GM18873 (cell line): ENCODE data around the gene TM4SF1.
"Not testable (repeated sequence)": the region's sequence is repeated elsewhere in the genome, so short reads cannot be mapped to it uniquely, and the experiment has no call there.

Experiments used
- ATAC-seq: cut with Tn5 transposase; IDR thresholded peaks from one replicate; pipeline ENCODE4 v1.9.1; 2021; ENCODE audit warnings: mild to moderate bottlenecking, moderate library complexity, moderate number of reproducible peaks; ENCODE audit not compliant: unreplicated experiment, low FRiP score

The TM4SF1 gene

GRCh38 chr3:149352556-149352955, 24.9 kb downstream of the TM4SF1 start:
- no peak for ATAC-seq

GRCh38 chr3:149343951-149344350, 33.5 kb downstream of the TM4SF1 start:
- ATAC-seq = no peak

DNA sequence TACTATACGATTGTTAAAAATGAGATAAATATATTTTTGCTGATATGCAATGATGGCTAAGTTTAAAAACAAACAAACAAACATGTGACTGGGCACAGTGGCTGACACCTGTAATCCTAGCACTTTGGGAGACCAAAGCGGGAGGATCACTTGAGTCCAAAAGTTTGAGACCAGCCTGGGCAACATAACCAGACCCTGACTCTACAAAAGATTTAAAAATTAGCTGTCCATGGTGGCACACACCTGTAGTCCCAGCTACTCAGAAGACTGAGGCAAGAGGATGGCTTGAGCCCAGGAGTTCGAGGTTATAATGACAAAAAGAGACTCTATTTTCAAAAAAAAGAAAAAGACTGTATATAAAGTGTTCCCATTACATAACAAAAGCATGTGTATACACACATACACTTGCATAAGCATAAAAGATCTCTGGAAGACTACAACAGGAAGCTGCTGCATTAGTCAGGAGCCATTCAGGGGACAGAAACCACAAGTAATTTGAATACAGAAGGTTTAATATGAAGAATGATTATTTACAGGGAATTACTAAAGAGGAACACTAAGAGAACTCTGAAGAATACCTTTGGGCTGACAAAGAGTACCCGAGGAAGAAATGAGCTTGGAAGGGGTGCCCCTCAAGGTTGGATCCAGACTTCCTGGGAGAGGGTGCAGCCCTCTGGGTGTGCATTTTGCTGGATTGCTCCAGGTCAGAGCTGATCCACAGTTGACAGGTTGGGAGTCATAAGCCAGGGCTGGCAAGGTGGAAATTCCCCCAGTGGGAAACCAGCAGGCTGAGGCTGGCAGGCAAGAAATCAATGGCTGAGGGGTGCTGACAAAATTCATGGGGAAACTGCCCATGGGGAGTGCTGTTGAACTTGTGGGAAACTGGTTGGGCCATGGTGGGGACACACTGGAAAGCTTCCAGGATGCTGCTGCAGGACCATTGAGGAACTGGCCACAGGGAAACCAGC, 34.8 kb downstream of the TM4SF1 start:
- no peak for ATAC-seq

GRCh38 chr3:149340310-149340933, 37.0 kb downstream of the TM4SF1 start:
- no peak for ATAC-seq

- no peak for ATAC-seq
Measured at GRCh38 chr3:149339931-149340309, 37.5 kb downstream of the TM4SF1 start.

- ATAC-seq = not testable (repeated sequence)
Measured at GRCh38 chr3:149337486-149337885, 40.0 kb downstream of the TM4SF1 start.

DNA sequence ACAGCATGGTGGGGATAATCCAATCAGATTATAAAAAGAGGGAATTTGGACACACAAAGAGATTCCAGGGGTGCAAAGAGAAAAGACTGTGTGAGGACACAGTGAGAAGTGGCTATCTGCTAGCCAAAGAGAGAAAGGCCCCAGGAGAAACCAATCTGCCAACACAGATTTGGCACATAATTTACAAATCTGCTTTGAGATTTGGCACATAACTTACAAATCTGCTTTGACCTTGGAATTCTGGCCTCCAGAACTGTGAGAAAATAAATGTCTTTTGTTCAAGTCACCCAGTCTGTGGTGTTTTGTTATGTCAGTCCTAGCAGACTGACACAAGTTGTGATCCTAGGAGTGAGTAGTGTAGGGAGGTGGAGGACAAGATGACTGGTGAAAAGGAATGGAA, 40.5 kb downstream of the TM4SF1 start:
- no peak for ATAC-seq

- no peak for ATAC-seq
Measured at GRCh38 chr3:149333176-149333859, 44.1 kb downstream of the TM4SF1 start, which contains the start of gene TM4SF18. Gene TM4SF18 (minus strand): TSS chr3:149333636. CDS start chr3:149333382, 254 bp downstream.

DNA sequence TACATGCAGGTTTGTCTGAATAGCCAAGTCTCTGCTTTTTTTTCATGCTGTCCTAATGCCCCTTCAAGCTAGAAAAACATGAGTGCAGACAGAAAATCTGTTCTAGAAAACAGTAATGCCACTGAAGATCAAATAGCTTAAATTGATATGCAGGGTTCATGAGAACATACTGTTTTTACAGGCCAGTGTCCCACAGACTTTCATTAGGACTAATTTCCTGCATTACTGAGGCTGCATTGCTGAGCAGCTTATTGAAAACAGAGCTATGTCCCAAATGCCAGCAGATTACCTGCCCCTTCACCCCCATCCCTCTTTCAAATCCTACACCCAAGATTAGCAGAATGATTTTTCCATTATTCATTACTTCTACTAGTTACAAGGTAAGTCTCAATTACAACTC, 44.7 kb downstream of the TM4SF1 start:
- ATAC-seq = no peak

DNA sequence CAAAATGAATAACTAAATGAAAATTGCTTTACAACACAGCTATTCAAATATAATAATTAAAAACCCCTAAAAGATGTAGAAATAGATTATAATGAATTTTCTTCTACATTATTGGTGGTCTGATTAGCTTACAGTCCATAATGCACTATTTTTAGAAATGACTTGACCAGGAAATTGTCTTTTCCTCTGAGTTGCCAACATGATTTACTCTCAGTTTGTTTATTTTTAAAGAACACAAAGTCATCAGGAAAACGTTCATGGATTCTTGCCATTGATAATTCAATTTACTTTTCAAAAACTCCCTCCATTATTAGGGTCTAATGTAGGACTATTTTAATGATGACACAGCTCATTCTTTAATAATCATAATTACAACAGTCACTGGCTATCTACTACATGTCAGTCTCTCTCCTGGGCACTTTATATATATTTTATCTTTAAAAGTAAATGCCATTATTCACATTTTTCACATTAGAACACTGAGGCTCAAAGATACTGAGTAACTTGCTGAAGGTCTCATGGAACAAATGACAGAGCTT, 45.2 kb downstream of the TM4SF1 start:
- ATAC-seq = no peak

DNA sequence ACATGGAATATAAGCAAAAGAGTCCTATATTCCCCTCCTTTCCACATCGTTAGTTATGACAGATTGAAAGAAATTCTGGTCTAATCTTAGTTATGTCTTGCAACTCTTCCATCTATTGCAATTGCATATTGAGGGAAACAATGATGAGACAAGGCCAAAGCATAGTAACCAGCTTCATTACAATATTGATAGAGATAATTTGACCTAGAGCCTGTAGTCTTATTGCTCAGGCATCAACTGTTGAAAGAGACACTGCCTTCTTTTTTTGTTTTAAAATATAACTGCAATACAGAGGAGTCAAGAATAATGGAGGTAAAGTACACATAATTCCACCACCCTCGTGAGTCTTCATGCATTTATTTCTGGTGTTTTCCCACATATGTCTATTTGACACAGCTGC, 46.1 kb downstream of the TM4SF1 start:
- no peak for ATAC-seq

- ATAC-seq = no peak
Measured at GRCh38 chr3:149330609-149331331, 46.7 kb downstream of the TM4SF1 start.

GRCh38 chr3:149327156-149327555, 50.3 kb downstream of the TM4SF1 start:
- no peak for ATAC-seq

GRCh38 chr3:149325581-149325980, 51.9 kb downstream of the TM4SF1 start:
- no peak for ATAC-seq

DNA sequence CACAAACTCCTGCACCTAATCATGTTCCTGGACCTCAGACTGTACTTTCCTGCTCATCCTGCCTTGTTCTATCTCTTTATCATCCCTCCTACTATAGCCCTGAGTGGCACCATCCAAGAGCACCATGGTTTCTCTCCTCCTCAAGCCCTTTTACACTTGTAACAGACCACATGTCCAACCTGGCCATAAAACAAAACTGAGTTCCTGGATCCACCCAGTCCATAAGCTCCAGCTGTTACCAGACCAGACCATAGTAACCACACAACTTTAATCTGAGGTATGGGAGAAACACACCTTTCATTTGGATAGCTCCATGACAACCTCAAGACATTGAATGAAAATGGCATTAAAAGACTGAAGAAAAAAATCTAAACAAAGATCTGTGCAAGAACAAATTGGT, 53.1 kb downstream of the TM4SF1 start:
- no peak for ATAC-seq

DNA sequence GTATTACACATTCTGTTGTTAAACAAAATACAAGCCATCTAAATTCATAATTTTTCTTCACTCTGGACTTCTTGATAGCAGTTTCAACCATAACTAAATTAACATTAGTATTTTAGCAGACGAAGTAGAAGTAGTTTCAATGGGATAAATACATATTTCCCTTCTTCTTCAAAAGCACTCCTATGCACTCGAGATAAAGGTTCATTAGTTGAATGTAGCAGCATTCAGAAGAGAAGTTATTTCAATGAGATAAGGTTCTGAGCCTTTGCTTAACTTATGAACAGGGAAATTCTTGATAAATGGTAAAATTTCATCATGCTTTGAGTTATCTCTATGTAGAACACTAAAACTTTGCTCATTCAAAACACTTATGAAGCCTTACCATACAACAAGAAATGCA, 55.8 kb downstream of the TM4SF1 start:
- ATAC-seq = no peak

DNA sequence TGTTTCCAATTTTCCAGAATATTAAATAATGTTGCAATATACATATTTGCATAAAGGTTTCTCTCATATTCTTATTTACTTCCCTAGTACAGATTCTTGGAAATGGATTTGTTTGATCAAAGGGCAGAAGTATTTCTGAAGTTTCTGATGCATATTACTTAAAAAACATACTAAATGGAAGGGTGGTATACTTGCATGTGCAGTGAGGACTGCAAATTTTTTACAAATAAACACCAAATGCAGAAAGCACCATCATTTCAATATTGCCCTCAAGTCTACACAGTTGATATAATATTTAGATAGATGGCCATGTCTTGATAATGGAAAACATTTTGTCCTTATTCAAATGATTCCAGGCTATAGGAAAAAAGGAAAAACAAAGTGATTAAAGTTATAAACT, 56.3 kb downstream of the TM4SF1 start:
- ATAC-seq = no peak

DNA sequence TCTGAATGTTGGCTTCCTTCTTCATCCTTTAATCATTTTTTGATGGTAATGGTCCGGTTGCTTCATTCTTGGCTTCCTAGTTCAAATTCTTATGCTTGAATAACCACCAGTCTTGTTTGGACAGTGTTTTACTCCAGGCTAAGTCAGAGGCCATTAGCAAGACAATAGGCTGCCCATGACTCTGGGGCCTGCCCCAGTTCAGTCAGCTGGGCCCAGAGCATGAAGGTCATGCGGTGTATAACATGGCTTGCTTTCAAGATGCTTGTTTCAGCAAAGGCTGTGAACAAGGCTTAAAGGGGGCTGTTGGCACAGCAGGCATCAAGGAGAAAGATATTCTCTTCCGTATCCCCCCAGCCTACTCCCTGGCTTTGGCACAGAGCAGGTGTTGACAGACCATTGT, 57.7 kb downstream of the TM4SF1 start:
- ATAC-seq = no peak
